K562 (cell line): ENCODE results near the gene C17orf113. TPM values are rescaled to one million over a fixed set of nuclear protein-coding genes. Genes with fewer than 3 reads are reported as not detected.

Experiments
- ATF6 ChIP-seq: sonication (generic); formaldehyde crosslinking; IDR thresholded peaks from 2 replicates; pipeline ENCODE4 v1.4.0; 2020; ENCODE audit warnings: mild to moderate bottlenecking, missing genetic modification reagents
- BCL6 ChIP-seq: fragments of 250-450 bp; sonication (Bioruptor Pico); IDR thresholded peaks from 2 replicates; pipeline ENCODE4 v1.4.0; 2020
- BRD4 ChIP-seq: fragments of 200-600 bp; sonication (generic); IDR thresholded peaks from 2 replicates; pipeline ENCODE4 v1.6.1; 2017; ENCODE audit warnings: inconsistent platforms
- CGGBP1 ChIP-seq: fragments of 250-450 bp; sonication (Bioruptor Pico); IDR thresholded peaks from 2 replicates; pipeline ENCODE4 v1.9.0; 2021; ENCODE audit warnings: mild to moderate bottlenecking
- DLX4 ChIP-seq: fragments of 250-450 bp; sonication (Bioruptor Pico); IDR thresholded peaks from 2 replicates; pipeline ENCODE4 v1.6.1; 2021; ENCODE audit warnings: mild to moderate bottlenecking
- MAFF ChIP-seq: IDR thresholded peaks from 2 replicates; pipeline ENCODE4 v1.6.1; 2012; ENCODE audit warnings: low read length, improper control_type of control experiment
- MBD1 ChIP-seq: fragments of 250-450 bp; sonication (Bioruptor Pico); IDR thresholded peaks from 2 replicates; pipeline ENCODE4 v1.8.0; 2022; ENCODE audit warnings: inconsistent platforms
- SMARCE1 ChIP-seq: fragments of 450-650 bp; IDR thresholded peaks from 2 replicates; pipeline ENCODE4 v1.7.1; 2016; ENCODE audit warnings: mild to moderate bottlenecking
- THAP12 ChIP-seq: fragments of 250-450 bp; sonication (Bioruptor Pico); IDR thresholded peaks from 2 replicates; pipeline ENCODE4 v1.9.0; 2021; ENCODE audit warnings: mild to moderate bottlenecking, inconsistent platforms
- UBTF ChIP-seq, 2 experiments: IDR thresholded peaks; 2 replicates each; pipeline ENCODE4 v1.6.1; 2012; ENCODE audit warnings: improper control_type of control experiment in 2 of 2, low read depth in 2 of 2, low read length in 2 of 2, borderline replicate concordance in 1 of 2
- ZBTB49 ChIP-seq: sonication (generic); formaldehyde crosslinking; IDR thresholded peaks from 2 replicates; pipeline ENCODE4 v1.8.0; 2022; ENCODE audit warnings: missing genetic modification reagents, mild to moderate bottlenecking, borderline replicate concordance
- ZNF511 ChIP-seq: sonication (generic); formaldehyde crosslinking; IDR thresholded peaks from 2 replicates; pipeline ENCODE4 v1.8.0; 2022; ENCODE audit warnings: mild to moderate bottlenecking, missing genetic modification reagents
- ZNF707 ChIP-seq: fragments of 250-450 bp; sonication (Bioruptor Pico); conservative IDR thresholded peaks from 2 replicates; pipeline ENCODE4 v1.8.0; 2022; ENCODE audit warnings: inconsistent platforms, mild to moderate bottlenecking, moderate library complexity
- polyA plus RNA-seq, 8 experiments: library from polyadenylated mRNA; depleted of rRNA in 4 of 8; stranded (reverse) in 5 of 8; unstranded in 3 of 8; fragments of >200 nt; fragmentation: Nextera tagmentation in 2 of 8; fragmentation: Illumina TruSeq in 1 of 8; extraction: Ambion mirVana in 2 of 8; extraction: Trizol in 1 of 8; gene quantifications; 2 replicates each; pipeline versions ENCODE4 v1.2.1 to v1.2.3, GENCODE V29; 2011 to 2014; ENCODE audit warnings: inconsistent platforms in 1 of 8, missing spikeins in 1 of 8
- total RNA-seq, 7 experiments: library from RNA; depleted of rRNA in 6 of 7; stranded (reverse); fragments of >200 nt in 6 of 7; fragmentation: Illumina TruSeq in 2 of 7; extraction: Trizol in 2 of 7; gene quantifications; 2 replicates each; pipeline versions ENCODE4 v1.2.1 to v1.2.3, GENCODE V29; 2011 to 2021; ENCODE audit warnings: low replicate concordance in 1 of 7

C17orf113 gene
- total and polyA plus RNA-seq, 9 of the 15 experiments (the other 6 are each of a cell fraction or from before 2014, with no cell fraction given): 0.10 to 1.2 (median 0.31) TPM

- TF ChIP-seq UBTF (IDR thresholded peaks at IDR 0.05; ENCODE audit: borderline replicate concordance in 1 of 2, low read depth in 2 of 2, low read length in 2 of 2) (0 out of 4 replicates have a peak, but pooled peaks of 1 of the 2 experiments have one; percentile 39), THAP12 (CRISPR knock-in tag) (peak; percentile 92), CGGBP1 (CRISPR knock-in tag) (no peak), BRD4 (no peak), DLX4 (CRISPR knock-in tag) (no peak), ZNF511 (no peak), SMARCE1 (no peak), BCL6 (CRISPR knock-in tag) (no peak), ZBTB49 (CRISPR knock-in tag) (no peak), ATF6 (CRISPR knock-in tag) (no peak), MBD1 (CRISPR knock-in tag) (no peak), ZNF707 (CRISPR knock-in tag) (no peak), MAFF (no peak; the same call in 1 of the 2 replicates)
Measured at GRCh38 chr17:42019509-42020404, 30.6 kb downstream of the C17orf113 start, which contains the start of gene NKIRAS2 (continued).
